ENCODE measurements around the gene SH3PXD2A.

The SH3PXD2A gene

GRCh38 chr10:103805781-103806180 lies 49.6 kb downstream of the SH3PXD2A start:
- DNase-seq: no peak

DNA sequence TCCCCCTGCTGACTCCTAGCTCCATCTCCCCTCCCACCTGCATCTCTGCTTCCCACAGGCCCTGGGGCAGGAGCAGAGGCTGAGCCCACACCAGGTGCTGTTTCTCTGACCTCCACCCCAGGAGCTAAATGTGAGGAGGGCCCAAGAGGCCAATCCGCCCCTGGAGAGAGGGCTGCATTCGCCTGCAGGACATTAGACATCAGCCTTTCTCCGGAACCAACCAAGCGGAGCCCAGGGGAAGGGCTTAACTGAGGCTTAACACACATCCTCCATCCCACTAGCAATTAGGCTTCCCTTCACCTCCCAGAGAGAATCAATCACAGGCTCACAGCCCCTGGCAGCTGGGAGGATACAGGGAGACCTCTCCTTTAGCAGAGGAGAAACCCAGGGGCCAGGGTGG lies 50.5 kb downstream of the SH3PXD2A start:
- no peak for DNase-seq

- no peak for DNase-seq
Observed at GRCh38 chr10:103803941-103804340, 51.4 kb downstream of the SH3PXD2A start.

GRCh38 chr10:103802637-103803353 lies 52.6 kb downstream of the SH3PXD2A start:
- no peak for DNase-seq

DNA sequence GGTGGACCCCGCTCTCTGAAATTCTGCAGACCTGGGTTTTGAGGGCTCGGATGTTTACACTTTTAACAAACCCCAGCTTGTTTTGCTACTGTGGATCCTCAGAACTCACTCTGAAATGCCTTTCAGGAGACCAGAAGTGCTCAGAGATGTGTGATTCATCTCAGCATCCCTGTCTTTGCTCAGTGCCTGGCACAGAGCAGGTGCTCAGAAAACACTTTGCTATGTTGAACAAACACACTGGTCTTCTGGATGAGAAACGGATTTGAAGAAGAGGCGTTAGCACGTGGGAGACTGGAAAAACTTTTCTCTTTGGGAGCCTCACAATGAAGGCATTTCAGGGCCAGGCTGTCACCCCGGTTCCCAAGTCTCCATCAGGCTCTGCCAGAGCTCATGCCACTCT lies 53.3 kb downstream of the SH3PXD2A start:
- no peak for DNase-seq

GRCh38 chr10:103800789-103801540 lies 54.4 kb downstream of the SH3PXD2A start:
- DNase-seq: peak; percentile 43

GRCh38 chr10:103800089-103800488 lies 55.3 kb downstream of the SH3PXD2A start:
- DNase-seq: no peak

DNA sequence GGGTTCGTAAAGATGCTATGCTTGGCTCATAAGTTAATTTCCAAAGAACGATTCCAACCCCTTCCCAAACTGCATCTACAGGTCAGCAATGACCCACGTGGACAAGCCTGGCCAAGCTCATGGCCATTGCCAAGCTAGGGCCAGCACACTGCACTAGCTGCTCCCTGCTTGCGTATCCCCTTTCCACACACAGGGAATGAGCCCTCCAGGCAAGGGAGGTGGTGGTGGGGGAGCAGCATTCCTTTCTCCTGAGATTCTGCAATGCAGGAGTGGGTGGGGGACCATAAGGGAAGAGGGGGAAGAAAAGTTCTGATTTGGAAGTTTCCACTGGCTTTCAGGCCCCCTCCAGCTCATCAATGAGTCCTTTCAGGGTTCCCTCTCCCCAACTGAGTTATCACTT lies 56.0 kb downstream of the SH3PXD2A start:
- DNase-seq: no peak

DNA sequence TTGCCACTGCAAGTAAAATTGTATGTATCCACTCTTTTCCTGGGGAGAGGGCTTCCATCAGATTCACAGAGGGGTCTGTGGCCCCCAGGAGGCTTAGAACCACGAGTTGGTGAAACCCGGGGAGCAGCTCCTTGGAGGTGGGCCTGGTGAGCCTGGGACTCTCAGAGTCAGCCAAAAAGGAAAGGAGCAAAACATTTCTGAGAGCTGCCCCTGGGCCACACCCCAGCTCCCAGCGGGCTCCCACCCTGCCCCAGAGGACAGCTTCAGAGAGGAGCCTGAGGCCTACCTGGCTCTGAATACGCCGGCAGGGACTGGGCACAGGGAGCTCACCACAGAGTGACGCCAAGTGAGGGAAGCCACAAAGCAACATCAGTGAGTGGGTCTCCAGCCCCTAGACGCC lies 56.9 kb downstream of the SH3PXD2A start:
- DNase-seq: no peak

GRCh38 chr10:103797857-103798256 lies 57.5 kb downstream of the SH3PXD2A start:
- no peak for DNase-seq

GRCh38 chr10:103795634-103796270 lies 59.6 kb downstream of the SH3PXD2A start:
- DNase-seq: no peak

- DNase-seq: no peak
Observed at GRCh38 chr10:103794996-103795395, 60.4 kb downstream of the SH3PXD2A start.

DNA sequence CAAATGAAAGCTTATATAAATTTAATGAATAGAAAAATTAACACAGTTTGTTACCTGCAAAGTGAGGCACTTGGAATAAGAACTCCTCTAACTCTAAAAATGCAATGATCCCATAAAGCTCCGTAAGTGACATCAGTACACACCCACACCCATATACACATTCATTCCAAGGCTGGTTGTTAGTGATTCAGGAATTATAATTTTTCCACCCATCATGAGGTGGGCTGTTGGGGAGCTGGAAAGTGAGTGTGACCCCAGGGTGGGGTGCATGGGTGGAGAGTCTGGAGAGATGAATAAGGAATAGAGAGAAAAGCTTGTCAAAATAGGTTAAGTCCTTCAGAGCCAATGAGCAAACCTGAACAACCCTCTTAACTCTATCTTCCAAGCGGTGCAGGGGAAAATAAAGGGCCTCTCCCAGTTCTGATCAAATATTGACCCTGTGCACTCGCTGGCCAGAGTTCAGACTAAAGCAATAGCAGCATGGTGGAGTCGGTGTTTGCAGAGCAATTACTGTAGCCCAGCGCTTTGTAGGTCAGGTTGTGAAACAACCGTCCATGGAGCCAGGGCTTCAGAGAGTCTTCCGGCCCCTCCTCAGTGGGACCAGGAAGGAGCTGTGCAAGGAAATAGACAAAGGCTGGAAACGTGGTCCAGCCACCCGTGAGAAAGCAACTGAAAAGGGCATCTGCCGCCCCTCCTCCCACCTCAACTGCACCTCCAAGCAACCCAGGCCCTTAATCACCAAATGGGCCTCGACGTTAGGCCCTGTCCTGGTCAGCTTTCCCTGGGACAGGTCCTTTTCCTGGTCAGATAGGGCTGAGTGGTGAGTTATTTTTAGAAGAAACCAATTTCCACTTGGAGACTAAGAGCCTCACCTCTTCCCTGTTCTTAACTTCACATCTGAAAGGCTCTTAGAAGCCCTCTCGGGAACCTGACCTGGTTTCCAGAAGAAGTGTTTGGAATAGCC lies 61.2 kb downstream of the SH3PXD2A start:
- DNase-seq: no peak

GRCh38 chr10:103793429-103793828 lies 61.9 kb downstream of the SH3PXD2A start:
- no peak for DNase-seq

- no peak for DNase-seq
Observed at GRCh38 chr10:103792547-103792946, 62.8 kb downstream of the SH3PXD2A start.

GRCh38 chr10:103791858-103792257 lies 63.5 kb downstream of the SH3PXD2A start:
- no peak for DNase-seq

DNA sequence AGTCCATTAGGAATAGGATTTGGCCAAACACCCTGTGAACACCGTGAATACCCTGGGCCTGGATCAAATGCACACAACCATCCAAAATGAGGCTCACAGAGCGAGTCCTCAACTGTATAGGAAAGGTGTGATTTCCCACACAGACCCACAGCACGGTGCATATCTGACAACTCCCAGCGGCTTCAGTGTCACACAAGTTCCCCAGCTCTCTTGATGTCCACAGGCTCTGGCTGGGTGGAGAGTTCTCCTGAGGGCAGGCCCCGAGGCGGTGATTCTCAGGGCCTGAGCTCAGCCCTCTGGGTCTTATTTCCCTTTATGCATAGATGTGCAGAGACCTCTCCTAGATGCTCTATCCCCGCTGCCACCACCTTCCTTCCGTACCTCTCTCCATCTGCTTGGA lies 64.1 kb downstream of the SH3PXD2A start:
- DNase-seq: no peak

- no peak for DNase-seq
Observed at GRCh38 chr10:103790580-103790979, 64.8 kb downstream of the SH3PXD2A start.

DNA sequence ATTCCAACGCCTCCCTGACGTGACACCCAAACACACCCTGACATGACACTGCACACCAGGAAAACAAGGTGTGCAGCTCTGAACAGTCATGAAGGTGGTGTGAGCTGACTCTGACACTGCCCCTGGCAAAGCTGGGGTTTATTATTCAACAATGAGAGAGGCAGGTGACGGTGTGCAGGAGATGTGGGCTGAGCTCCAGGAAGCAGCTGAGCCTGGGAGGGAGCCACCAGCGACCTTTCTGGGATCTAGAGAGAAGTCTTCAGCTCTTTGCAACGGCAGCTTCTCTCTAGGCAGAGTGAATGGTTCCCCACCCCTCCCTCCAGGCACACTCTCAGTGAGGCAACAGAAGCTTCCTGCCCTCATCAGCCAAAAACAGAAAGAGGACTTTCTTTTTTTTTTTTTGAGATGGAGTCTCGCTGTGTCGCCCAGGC lies 65.6 kb downstream of the SH3PXD2A start:
- no peak for DNase-seq

- no peak for DNase-seq
Observed at GRCh38 chr10:103789161-103789560, 66.2 kb downstream of the SH3PXD2A start.

DNA sequence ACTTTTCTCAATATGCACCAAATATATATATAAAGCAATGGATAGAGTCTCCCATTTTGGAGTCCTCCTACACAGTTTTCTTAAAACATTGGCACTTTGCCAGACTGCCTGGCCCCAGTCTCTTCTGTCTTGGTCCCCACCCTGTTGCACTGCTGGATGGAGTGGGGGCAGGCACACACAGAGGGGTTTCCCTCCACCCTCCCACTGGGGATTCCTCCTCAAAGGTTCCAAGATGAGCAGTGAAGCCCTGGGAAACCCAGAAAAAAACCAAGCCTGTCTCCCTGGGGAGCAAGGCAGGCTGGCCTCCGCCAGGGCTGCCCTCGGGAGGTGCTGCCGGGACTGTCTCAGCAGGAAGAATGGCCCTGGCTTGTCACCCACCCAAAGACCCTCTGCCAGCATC lies 68.0 kb downstream of the SH3PXD2A start:
- no peak for DNase-seq

- DNase-seq: no peak
Observed at GRCh38 chr10:103786020-103786419, 69.4 kb downstream of the SH3PXD2A start.

Data from NCI-H1048 (cell line).